Dedifferentiated amniotic fluid mesenchymal stem cell (primary cell): ENCODE data around the gene TMC4.
A peak's percentile ranks its signal among the peaks of the same experiment; 100 is the strongest.

Source experiments
- DNase-seq: peaks from one replicate; pipeline ENCODE4 v3.0.0-alpha.2; 2016; ENCODE audit errors: extremely low spot score

Gene TMC4

DNA sequence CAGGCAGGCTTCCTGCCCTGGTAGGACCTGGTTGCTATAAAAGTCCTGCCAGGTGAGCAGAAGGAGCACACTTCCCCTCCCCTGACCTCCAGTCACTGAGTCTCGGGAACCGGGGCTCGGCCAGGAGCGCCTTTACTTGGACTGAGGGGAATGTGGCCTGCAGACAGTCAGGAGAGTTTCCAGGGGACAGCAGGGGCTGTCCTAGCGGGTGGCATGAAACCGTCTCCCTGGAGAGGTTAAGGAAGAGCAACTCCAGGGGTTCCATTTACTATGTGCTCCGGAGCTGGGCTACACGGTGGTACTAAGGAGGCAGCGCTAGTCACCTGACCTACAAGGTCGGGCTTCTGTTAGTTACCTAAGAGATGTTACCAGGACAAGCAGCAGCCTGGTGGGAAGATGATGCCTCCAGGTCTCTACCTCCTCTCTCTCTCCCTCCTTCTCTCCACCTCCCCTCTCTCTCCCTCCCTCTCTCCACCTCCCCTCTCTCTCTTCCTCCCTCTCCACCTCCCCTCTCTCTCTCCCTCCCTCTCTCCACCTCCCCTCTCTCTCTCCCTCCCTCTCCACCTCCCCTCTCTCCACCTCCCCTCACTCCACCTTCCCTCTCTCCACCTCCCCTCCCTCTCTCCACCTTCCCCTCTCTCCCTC, 39.5 kb downstream of the TMC4 start:
- DNase-seq: no peak

DNA sequence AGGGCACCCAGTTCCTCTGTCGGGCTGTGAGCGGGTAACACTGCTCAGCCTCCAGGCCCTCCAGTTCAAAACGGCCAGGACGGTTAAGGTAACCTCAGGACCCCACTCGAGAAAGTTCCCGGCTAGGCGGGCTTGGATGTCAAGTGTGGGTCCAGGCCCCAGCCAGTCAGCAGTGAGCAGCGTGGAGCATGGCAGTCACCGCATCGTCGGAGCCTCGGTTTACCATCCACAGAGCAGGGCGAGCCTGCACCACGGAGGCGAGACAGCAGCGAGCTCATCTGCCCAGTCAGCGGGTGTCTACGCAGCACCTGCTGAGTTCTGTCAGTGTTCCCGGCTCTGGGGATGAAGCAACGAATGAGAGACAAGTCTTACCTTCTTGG, 43.4 kb downstream of the TMC4 start:
- no peak for DNase-seq

DNA sequence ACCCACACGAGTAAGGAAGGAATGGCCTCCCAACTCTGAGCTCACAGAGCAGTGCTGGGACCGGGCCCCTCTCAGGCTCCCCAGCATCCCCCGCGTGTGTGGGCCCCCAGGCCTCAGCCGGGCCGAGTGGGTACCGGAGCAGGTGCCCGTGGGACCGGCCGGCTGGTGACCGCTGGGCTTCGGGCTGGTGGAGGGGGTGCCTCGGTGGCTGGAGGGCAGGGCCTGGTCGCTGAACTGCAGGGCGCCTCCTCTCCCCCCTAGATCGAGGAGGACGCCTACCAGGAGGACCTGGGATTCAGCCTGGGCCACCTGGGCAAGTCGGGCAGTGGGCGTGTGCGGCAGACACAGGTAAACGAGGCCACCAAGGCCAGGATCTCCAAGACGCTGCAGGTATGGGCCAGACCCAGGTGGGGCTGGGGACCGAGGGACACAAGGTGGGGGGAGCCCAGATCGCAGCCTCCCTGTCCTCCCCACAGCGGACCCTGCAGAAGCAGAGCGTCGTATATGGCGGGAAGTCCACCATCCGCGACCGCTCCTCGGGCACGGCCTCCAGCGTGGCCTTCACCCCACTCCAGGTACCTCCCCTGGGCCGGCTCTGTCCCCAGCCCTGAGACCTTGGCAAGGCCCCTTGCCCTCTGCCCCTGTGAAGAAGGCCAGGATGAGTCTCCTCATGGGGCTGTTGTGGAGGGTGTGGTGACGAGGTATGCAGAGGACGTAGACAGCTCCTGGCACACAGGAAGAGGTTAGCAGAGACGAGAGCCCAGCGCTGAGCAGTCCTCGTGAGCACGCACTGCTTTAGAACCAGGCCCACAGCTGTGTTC, 44.0 kb downstream of the TMC4 start:
- DNase-seq: no peak

DNA sequence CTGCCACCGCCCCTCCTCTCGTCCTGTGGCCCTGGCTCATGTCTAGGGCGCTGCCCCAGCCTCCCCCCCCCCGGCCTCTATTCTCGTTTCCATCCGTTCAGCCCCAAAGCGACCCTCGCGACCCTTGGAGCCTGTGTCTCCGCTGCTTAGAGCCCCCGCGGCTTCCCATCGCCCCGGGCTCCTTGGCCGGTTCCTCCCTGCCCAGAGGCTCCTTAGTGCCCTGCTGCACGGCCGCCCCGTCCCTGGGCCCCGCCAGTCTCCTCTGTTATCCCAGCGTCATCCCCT, 44.6 kb downstream of the TMC4 start:
- no peak for DNase-seq

DNA sequence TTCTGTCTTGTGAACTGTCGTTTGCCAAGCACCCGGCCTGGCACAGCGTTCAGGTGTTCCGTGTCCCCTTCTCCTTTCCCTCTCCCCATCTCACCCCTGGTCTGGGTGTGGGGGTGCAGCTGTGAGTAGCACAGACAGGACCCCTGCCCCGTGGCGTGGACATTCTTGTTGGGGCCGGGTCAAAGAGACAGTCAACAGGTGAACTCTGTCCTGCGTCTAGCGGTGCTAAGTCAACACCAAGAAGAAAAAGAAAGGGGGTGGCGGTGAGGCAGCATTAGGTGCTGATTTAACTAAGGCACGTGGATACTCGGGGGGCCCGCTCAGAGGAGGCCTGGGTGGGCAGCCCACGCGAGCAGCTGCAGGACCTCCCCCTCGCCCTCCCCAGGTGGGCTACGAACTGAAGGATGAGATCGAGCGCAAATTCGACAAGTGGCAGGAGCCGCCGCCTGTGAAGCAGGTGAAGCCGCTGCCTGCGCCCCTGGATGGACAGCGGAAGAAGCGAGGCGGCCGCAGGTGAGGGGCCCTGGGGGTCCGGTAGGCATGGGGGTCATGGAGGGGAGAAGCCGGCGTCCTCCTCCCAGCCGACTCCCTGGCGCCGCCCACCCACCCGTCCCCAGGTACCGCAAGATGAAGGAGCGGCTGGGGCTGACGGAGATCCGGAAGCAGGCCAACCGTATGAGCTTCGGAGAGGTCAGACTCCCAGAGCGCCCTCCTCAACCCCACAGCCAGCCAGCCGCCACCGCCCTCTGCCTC, 45.1 kb downstream of the TMC4 start:
- no peak for DNase-seq

DNA sequence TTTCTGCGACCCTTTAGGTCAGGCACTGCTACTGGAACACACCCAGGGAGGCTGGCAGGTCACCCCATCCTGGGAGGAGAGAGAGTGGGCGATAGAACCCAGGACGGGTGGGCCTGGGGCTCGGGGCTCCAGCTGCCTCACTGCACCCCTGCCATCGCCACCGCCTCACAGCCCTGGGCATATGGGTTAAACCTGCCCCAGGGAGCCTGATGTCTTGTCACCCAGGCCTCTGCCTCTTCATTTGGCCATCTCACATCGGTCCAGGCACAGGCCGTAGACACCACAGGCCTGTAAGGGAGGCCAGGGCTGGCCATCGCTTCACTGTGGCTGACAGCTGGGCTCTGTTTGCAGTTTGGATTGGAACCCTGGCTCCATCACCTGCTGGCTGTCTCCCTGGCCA, 47.2 kb downstream of the TMC4 start:
- DNase-seq: no peak

DNA sequence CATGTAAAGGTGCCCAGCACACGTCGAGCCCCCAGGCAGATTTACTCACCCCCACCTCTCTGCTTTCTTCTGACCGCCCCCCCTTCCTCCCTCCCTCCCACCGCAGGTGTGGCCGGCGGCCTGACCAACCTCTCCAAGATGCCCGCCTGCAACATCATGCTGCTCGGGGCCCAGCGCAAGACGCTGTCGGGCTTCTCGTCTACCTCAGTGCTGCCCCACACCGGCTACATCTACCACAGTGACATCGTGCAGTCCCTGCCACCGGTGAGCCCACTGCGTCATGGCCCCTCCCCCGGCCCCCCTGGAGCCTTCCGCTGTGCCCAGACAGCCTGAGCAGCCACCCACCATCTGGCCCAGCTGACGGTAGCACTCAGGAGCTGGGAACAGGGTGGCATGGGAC, 48.6 kb downstream of the TMC4 start:
- DNase-seq: no peak

DNA sequence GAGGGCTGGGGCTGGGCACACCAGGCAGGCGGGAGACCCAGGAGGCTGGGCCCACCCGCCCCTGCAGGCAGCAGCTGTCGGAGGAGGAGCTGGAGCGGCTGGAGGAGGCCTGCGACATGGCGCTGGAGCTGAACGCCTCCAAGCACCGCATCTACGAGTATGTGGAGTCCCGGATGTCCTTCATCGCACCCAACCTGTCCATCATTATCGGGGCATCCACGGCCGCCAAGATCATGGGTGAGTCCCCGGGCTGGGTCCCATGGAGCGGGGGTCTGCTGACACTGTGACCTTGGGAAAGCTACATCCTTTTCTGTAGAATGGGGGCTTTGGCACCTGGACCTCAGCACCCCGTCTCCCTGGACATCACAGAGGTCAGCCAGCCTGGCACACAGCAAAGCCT, 49.3 kb downstream of the TMC4 start:
- DNase-seq: no peak

DNA sequence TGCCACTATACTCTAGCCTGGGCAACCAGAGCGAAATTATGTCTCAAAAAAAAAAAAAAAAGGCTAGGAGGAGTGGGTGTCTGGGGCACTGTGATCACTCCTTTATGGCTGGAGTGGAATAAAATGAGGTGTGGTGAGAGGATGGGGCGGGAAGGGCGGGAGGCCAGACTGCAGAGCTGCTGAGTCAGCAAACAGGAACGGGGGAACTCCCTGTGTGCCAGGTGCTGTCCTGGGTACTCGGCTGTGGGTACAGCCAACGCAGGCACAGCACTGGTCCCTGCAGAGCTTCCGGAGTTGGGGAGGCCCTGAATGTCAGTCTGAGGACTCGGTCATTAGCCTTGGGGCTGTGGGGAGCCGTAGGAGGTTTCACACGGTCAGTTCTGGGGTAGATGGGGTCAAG, 51.7 kb downstream of the TMC4 start:
- DNase-seq: no peak

DNA sequence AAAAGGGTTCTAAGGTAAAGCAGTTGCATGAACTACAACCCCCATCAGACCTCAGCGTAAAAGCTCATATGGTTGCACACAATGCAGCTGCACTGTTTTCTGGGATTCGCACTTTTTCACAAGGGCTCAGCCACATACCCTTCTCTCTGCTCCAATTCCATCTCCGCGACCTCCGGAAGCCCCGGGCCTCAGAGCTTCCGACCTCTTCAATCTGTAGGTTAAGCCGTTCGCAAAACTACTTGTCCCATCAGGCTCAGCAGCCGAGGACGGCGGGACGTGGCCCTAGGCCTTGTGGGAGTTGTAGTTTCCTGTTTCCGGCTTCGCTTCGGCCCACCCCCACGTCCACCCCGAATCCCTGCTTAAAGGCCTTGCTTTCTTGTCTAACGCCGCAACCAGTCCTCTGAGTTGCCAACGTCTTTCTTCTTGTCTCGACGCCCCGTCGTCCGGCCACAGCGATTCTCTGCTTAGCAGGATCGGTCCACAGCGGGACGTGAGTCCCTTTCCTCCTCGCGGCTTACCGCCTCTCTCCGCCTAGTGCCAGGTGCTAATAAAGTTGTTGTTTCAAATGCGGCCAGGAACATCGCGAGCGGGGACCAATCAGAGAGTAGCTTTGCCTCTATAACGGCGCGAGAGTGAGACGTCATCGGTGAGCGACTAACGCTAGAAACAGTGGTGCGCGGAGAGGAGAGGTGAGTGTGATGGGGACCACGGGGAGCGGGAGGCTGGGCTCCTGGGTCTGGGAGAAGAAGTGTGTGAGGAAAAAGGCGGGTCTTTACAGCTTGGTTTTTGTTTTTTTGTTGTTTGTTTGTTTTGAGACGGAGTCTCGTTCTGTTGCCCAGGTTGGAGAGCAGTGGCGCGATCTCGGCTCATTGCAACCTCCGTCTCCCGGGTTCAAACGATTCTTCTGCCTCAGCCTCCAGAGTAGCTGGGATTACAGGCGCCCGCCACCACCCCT, 57.6 kb downstream of the TMC4 start, which contains the start of the genes PRPF31 and TFPT:
Gene PRPF31 (plus strand): TSS at position 646 of the 955 bp plus-strand sequence. CDS start 2,525 bp downstream, outside the sequence.
Gene TFPT (minus strand): TSS at position 549 of the 955 bp plus-strand sequence. CDS start 388 bp downstream, at position 161.
- peak; percentile 99 for DNase-seq

DNA sequence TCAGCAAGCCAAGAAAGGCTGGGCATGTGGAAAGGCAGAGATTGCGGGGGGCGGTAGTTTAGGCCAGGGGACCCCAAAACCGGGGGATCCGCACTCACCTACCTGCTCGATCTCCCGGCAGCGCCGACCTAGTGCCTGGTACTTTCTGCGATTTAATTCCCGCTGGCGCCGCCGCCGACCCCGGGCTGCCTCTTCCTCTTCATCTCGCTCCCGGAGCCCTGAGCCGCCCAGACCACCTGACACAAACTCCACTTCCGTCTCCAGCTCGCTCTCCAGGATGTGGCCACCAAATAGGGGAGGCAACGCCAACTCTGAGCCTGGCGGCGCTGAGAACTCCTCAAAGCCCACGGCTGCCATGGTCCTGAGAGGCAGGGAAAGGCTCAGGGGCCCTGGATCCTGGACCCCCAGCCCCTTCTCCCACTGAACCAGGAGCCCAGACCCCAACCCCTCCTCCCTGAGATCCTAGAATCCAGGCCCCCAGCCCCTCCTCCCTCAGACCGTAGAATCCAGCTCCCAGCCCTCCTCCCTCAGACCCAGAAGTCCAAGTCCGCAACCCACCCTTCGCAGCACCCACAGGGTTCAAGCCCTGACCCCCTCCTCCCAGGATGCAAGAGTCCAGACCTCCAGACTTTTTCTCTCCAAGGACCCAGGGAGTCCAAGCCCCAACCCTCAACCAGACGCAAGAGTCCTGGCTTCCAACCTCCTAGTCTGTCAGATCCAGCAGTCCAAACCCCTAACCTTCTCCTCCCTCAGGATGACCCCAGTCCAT, 58.4 kb downstream of the TMC4 start:
- DNase-seq: no peak
